NT2/D1 (cell line): Measurements from ENCODE around the gene APOBEC3G.

ENCODE experiments used
- SUZ12 ChIP-seq: IDR thresholded peaks from 2 replicates; pipeline ENCODE4 v1.6.1; 2011; ENCODE audit not compliant: insufficient read length, insufficient read depth; ENCODE audit errors: extremely low read depth
- ZNF274 ChIP-seq: IDR thresholded peaks from 2 replicates; pipeline ENCODE4 v1.6.1; 2011; ENCODE audit warnings: mild to moderate bottlenecking, low read depth, low read length

- TF ChIP-seq SUZ12 (no peak), ZNF274 (no peak)
These were observed 48.8 kb upstream of the APOBEC3G start for GRCh38 chr22:39028281-39028680.
